Activated naive CD8-positive, alpha-beta T cell treated with anti-CD3 and anti-CD28 coated beads, Interleukin-2, amount 50 U/mL, for 24 hours (primary cell): ENCODE data around the gene FBRSL1.

ENCODE experiments used
- ATAC-seq: fragments of 150-1000 bp; cut with Tn5 transposase; one replicate; pipeline ENCODE4 v1.10.0; 2021
- DNase-seq: peaks from one replicate; pipeline ENCODE4 v3.0.0; 2021
- H3K27ac Mint-ChIP-seq: one replicate; pipeline ENCODE4 v1.8.0; 2021; ENCODE audit warnings: mild to moderate bottlenecking, mixed read lengths
- H3K27me3 Mint-ChIP-seq: one replicate; pipeline ENCODE4 v1.8.0; 2021; ENCODE audit warnings: mixed read lengths
- H3K36me3 Mint-ChIP-seq: one replicate; pipeline ENCODE4 v1.8.0; 2021; ENCODE audit warnings: low read depth, mixed read lengths
- H3K4me1 Mint-ChIP-seq: one replicate; pipeline ENCODE4 v1.8.0; 2021; ENCODE audit warnings: mixed read lengths
- H3K4me3 Mint-ChIP-seq: one replicate; pipeline ENCODE4 v1.8.0; 2021; ENCODE audit warnings: mild to moderate bottlenecking, moderate library complexity, mixed read lengths
- H3K9me3 Mint-ChIP-seq: one replicate; pipeline ENCODE4 v1.8.0; 2021; ENCODE audit warnings: mixed read lengths

FBRSL1 gene

DNA sequence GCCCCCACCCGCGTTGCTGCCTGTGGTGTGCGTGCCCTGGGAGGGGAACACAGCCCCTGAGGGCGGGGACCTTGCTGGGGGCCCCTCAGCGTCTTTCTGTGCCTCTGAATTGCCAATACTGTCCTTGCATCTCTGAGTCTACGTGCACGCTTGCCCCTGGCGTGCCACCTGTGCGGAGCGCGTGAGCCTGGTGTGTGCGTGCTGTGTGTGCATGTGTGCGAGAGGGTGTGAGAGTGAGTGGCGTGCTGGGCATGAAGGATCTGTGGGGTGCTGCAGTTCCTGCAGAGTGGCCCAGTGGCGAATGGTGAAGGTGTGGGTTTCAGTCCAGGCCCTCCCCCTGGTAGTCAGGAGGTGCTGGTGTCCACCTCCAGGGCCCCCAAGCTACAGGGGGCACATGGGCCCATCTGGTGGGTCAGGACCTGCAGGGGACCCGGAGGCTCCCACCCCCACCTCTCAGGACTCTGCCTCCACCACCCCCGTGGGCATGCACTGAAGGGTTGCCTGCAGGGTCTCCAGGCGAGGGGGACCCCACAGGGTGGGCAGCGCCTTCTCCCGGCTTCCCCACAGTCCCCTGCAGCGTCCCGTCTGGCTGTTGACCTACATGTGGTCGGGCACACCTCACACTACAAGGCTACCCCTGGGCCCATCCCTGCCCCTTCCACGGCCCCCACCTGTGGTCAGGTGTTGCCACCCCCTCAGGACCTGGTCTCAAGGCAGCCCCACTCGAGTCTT lies 21.0 kb downstream of the FBRSL1 start:
- Mint-ChIP-seq H3K27ac (no peak overlapping the region), H3K27me3 (no peaks in the 10 kb centered on the region), H3K4me1 (peaks cover 14% of the 10 kb centered on the region), H3K9me3 (no peaks in the 10 kb centered on the region), H3K4me3 (no peak overlapping the region), H3K36me3 (peaks cover 5% of the 10 kb centered on the region)
- ATAC-seq (no peak), DNase-seq (no peak)

- Mint-ChIP-seq H3K4me1 (peaks cover 8% of the 10 kb centered on the region), H3K27me3 (no peaks in the 10 kb centered on the region), H3K9me3 (no peaks in the 10 kb centered on the region), H3K36me3 (peaks cover 5% of the 10 kb centered on the region), H3K27ac (no peak overlapping the region), H3K4me3 (no peak overlapping the region)
- DNase-seq (no peak), ATAC-seq (no peak)
These were observed 21.7 kb downstream of the FBRSL1 start for GRCh38 chr12:132511516-132512196.

GRCh38 chr12:132512197-132513069 lies 22.5 kb downstream of the FBRSL1 start:
- DNase-seq (no peak), ATAC-seq (no peak)
- Mint-ChIP-seq H3K4me1 (peaks cover 2% of the 10 kb centered on the region), H3K36me3 (peaks cover 7% of the 10 kb centered on the region), H3K9me3 (no peaks in the 10 kb centered on the region), H3K27me3 (no peaks in the 10 kb centered on the region), H3K4me3 (no peak overlapping the region), H3K27ac (no peak overlapping the region)

- DNase-seq (no peak), ATAC-seq (no peak)
- H3K4me1 Mint-ChIP-seq = no peaks in the 10 kb centered on the region
- no peak overlapping the region for H3K27ac Mint-ChIP-seq
- H3K27me3 Mint-ChIP-seq = no peaks in the 10 kb centered on the region
- peaks cover under 1% of the 10 kb centered on the region for H3K9me3 Mint-ChIP-seq
- H3K36me3 Mint-ChIP-seq = peaks cover 11% of the 10 kb centered on the region
- no peak overlapping the region for H3K4me3 Mint-ChIP-seq
These were observed 23.1 kb downstream of the FBRSL1 start for GRCh38 chr12:132513070-132513398.

DNA sequence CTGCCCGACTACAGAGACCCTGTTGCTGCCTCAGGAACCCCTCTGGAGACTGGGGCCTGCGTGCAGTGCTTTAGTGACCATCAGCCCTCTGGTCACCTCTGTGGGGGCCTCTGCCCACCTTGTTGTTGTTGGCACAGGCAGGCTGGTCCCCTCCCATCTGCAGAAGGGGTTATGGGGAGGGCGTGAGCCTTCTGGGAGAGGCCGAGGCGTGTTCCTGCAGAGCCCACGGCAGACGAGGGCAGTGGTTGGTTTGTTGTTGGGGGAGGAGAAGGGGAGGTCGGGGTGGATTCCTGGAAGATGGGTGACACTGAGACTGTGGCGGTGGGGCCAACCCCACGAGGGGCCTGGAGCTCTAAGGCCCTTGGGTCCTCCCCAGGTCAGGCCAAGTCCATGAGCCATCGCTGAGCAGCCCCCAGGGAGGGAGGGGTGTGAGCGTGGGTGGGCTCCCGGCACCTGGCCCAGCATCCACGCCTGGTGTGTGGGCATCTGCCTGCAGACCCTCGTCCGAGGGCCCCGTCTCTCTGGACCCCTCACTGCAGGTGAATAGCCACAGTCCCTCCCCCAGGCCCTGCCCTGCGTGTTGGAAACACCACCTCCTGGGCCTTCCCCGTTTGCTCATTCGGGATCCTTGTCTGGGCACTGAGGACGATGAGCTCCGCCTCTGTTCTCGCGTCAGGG lies 23.6 kb downstream of the FBRSL1 start:
- no peak for DNase-seq
- Mint-ChIP-seq H3K36me3 (peaks cover 16% of the 10 kb centered on the region), H3K9me3 (peaks cover 6% of the 10 kb centered on the region), H3K4me1 (no peaks in the 10 kb centered on the region), H3K27ac (no peak overlapping the region), H3K27me3 (no peaks in the 10 kb centered on the region), H3K4me3 (no peak overlapping the region)
- no peak for ATAC-seq

- no peaks in the 10 kb centered on the region for H3K4me1 Mint-ChIP-seq
- no peaks in the 10 kb centered on the region for H3K27me3 Mint-ChIP-seq
- H3K36me3 Mint-ChIP-seq = peaks cover 24% of the 10 kb centered on the region
- no peak for DNase-seq
- ATAC-seq = no peak
- no peak overlapping the region for H3K27ac Mint-ChIP-seq
- H3K9me3 Mint-ChIP-seq = peaks cover 11% of the 10 kb centered on the region
- H3K4me3 Mint-ChIP-seq = no peak overlapping the region
These were observed 24.4 kb downstream of the FBRSL1 start for GRCh38 chr12:132514216-132514820.

- no peak for ATAC-seq
- no peaks in the 10 kb centered on the region for H3K27me3 Mint-ChIP-seq
- DNase-seq = no peak
- H3K9me3 Mint-ChIP-seq = peaks cover 11% of the 10 kb centered on the region
- H3K4me3 Mint-ChIP-seq = no peak overlapping the region
- H3K27ac Mint-ChIP-seq = no peak overlapping the region
- no peaks in the 10 kb centered on the region for H3K4me1 Mint-ChIP-seq
- H3K36me3 Mint-ChIP-seq = peaks cover 26% of the 10 kb centered on the region
These were observed 24.9 kb downstream of the FBRSL1 start for GRCh38 chr12:132514838-132515237.

DNA sequence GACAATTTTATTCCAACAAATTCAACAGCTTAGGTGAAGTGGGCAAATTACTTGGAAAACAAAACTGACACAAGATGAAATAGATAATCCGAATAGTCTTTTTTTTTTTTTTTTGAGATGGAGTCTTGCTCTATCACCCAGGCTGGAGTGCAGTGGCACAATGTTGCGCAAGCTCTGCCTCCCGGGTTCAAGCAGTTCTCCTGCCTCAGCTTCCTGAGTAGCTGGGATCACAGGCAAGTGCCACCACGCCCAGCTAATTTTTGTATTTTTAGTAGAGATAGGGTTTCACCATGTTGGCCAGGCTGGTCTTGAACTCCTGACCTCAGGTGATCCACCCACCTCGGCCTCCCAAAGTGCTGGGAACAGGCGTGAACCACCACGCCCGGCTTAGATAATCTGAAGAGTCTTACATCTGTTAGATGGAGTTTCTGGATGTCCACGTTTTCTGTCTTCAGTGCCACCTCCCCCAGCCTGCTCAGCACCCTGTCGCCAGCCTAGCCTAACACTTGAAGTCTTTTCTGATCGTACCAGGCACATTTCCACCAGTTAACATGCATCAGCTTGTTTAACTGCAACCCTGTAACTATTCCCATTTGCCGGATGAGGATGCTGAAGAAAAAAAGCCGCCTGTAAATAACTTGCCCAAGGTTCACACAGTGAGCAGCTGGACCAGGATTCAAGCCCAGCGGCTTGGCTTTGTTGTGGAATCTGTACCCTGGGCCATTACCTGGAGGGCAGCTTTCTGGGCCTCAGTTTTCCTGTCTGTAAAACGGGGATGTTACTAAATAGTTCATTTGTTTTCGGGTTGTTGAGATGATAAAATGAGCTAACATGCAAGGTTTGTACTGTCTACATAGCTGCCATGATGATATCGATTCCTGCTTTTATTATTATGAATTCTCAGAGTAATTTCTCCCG lies 26.4 kb downstream of the FBRSL1 start:
- Mint-ChIP-seq H3K9me3 (peaks cover 11% of the 10 kb centered on the region), H3K27ac (no peak overlapping the region), H3K4me1 (no peaks in the 10 kb centered on the region), H3K27me3 (no peaks in the 10 kb centered on the region), H3K36me3 (peaks cover 26% of the 10 kb centered on the region), H3K4me3 (no peak overlapping the region)
- ATAC-seq (no peak), DNase-seq (no peak)

DNA sequence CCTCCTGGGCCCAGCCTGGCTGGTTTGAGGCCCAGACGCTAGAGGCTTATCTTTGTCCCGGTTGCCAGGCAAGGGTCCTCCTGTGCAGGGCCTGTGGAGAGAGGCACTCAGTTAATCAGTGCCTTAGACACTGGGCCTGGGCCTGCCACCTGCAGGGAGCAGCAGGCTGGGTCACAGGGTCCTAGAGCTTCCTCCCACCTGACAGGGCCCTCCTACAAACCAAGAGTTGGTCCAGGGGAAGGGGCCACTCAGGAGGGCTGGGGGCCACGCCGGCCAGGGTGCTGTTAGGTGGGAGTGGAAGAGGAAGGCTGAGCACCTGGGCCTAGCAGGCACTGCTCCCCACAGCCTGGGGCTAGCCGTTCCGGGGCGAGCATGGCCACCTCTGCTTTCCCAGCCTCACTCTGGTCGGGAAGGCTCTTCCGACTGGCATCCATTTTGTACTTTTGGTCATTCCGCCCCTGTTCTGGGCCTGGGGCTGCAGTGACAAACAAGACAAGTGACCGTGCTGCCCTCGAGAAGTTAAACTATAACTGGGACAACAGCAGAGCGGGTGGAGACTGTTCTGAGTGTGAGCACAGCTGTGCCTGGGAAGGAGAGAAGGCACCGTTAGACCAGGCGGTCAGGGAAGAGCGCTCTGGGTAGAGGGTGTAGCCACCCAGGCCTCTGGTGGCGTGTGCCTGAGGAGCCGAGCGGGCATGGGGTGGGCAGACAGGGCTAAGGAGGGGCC lies 27.2 kb downstream of the FBRSL1 start:
- Mint-ChIP-seq H3K27me3 (no peaks in the 10 kb centered on the region), H3K9me3 (peaks cover 11% of the 10 kb centered on the region), H3K27ac (no peak overlapping the region), H3K36me3 (peaks cover 26% of the 10 kb centered on the region), H3K4me1 (no peaks in the 10 kb centered on the region), H3K4me3 (no peak overlapping the region)
- DNase-seq (no peak), ATAC-seq (no peak)

DNA sequence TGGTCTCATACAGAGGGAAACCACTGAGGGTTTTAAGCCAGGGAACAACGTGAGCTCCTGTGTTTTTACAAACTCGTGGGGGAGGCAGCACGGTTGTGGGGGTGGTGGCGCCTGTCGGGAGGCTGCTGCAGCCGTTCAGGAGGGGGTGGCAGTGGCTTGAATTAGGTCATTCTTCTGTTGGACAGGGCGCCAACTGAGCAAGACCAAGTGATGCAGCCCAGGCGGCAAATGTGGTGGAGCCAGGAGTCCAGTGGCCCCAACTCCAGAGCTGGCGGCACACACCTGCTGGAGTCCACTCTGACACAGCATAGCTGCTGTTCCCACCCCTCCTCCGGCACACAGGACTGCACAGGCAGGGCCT lies 27.8 kb downstream of the FBRSL1 start:
- ATAC-seq = no peak
- Mint-ChIP-seq H3K36me3 (peaks cover 26% of the 10 kb centered on the region), H3K9me3 (peaks cover 11% of the 10 kb centered on the region), H3K27me3 (no peaks in the 10 kb centered on the region), H3K27ac (no peak overlapping the region), H3K4me3 (no peak overlapping the region), H3K4me1 (no peaks in the 10 kb centered on the region)
- no peak for DNase-seq

GRCh38 chr12:132518354-132518992 lies 28.5 kb downstream of the FBRSL1 start:
- H3K4me3 Mint-ChIP-seq = no peak overlapping the region
- H3K9me3 Mint-ChIP-seq = peaks cover 11% of the 10 kb centered on the region
- peaks cover 26% of the 10 kb centered on the region for H3K36me3 Mint-ChIP-seq
- H3K27me3 Mint-ChIP-seq = no peaks in the 10 kb centered on the region
- H3K27ac Mint-ChIP-seq = peak overlapping the region; percentile 10
- ATAC-seq = no peak
- no peak for DNase-seq
- H3K4me1 Mint-ChIP-seq = no peaks in the 10 kb centered on the region

DNA sequence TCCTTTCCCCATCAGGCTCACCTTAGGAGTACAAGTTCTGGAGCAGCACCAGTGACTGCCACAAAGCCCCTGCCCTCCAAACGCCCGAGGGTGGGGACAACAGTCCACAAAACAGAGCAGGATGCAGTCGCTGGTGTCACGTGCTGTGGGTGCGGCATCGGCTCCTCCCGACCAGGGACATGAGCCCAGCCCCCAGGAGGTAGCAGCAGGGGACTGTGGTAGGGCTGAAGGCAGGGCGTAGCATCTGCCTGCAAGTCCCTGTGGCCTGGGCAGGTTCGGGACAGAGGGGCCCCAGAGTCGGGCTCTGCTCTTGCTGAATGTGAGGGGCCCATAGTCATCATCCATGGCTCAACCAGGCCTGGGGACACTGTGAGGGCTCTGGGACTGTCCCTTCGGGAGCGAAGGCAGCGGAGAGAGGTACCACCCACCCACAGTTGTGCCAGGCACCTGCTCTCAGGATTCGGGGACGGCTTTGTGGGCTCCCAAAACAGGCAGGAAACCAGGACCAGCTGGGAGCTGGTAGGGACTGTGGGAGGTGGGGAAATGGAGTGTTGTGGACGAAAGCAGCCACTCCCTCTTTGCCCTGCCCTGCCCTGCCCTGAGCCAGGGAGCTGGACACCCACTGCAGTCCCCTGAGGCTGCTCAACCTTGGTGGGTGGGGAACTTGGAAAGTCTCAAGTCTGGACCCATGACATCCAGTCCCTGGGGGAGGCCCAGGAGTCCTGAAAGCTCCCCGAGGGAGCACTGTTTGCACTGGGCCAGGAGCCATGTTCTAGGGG lies 30.7 kb downstream of the FBRSL1 start:
- H3K27ac Mint-ChIP-seq = no peak overlapping the region
- DNase-seq = no peak
- H3K4me3 Mint-ChIP-seq = no peak overlapping the region
- peaks cover 5% of the 10 kb centered on the region for H3K4me1 Mint-ChIP-seq
- peaks cover 11% of the 10 kb centered on the region for H3K9me3 Mint-ChIP-seq
- H3K27me3 Mint-ChIP-seq = no peaks in the 10 kb centered on the region
- peaks cover 23% of the 10 kb centered on the region for H3K36me3 Mint-ChIP-seq
- no peak for ATAC-seq
